GM19438 (cell line): ENCODE results near the gene C5orf22.
"Not testable (repeated sequence)": the region's sequence is repeated elsewhere in the genome, so short reads cannot be mapped to it uniquely, and the experiment has no call there.

Experiments used
- ATAC-seq: cut with Tn5 transposase; IDR thresholded peaks from one replicate; pipeline ENCODE4 v1.9.1; 2021; ENCODE audit warnings: low read depth; ENCODE audit not compliant: unreplicated experiment

Gene C5orf22

DNA sequence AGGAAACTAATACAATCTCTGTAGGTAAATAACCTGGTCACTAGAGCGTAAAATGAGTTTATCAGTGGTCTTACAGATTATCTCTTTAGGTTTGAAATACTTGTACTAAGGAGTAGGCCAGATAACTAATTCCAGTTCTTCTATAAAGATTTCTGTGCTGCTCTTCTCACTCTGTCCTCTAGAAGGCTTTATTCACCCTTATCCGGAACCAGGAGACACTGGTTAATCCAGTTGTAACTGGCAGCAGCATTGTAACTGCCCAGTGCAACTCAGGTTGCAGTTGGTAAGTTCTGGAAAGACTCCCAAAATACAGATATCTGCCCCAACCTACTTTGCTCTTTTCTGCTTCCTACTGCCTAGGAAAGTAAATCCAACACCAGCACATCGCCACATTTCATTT, 19.8 kb downstream of the C5orf22 start:
- no peak for ATAC-seq

DNA sequence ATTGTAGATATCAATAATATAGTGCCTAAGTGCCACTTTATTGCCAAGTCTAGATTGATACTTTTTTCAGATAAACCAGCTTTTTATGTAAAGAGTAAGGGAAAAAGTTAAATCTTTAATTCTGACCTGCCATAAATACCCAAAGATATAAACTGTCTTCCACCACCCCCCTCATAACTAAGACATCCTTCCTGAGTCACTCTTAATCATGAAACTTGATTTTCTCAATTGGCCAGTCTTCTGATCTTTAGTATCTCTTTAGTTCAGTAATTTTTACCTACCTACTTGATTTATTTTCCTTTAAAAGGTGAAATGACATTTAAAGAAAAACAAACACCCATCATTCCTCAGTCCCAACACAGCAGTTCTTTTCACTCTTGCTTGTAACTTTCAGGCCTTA, 21.8 kb downstream of the C5orf22 start:
- no peak for ATAC-seq

DNA sequence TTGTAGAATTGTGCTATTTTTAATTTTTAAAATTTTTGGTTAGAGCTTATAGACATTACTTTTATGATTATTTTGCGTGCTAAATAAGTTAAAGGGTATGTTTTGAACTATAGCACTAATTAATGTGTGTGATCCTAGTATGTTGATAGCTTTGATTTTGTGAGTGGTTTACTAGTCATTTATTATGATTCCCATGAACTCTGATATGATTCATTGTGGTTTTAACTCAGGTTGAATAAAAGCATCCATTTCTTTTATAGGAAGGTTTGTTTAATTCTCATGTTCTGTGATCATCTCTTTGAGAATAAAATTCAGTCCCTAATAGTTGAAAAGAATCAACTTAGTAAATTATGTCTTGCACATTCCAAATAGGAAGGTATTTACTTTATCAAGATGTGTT, 22.5 kb downstream of the C5orf22 start:
- no peak for ATAC-seq

DNA sequence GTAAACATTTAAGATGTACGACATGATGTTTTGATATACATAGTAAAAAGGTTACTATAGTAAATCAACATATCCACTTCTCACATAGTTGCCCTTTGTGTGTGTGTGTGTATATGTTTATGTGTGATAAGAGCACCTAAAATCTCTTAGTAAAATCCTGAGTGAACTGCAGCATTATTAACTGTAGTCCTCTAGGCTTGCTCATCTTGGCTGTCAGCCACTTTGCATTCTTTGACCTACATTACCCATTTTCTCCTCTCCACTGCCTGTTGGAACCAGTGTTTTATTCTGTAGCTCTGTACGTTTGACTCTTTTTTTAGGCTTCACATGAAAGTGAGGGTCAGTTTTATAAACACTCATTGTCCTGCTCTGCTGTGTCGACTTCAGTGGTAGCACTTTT, 24.4 kb downstream of the C5orf22 start:
- ATAC-seq = no peak

DNA sequence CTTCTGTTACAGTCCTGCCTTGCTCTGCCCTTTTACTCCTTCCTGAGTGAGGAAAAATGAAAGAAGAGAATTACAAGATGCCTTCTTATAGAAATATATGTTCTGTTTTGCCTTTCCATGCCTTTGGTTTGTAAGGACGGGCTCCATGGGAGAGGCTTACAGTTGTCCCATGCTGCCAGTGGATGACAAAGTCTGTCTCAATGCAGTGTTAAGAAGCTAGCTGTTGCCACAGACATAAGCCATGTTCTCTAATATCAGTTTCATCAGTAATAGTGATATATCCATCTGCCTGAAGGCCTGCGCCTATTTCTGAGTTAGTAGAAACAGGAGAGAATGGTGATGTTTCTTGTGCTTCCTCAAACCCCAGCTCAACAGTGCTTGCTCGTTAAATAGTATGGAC, 27.8 kb downstream of the C5orf22 start:
- no peak for ATAC-seq

DNA sequence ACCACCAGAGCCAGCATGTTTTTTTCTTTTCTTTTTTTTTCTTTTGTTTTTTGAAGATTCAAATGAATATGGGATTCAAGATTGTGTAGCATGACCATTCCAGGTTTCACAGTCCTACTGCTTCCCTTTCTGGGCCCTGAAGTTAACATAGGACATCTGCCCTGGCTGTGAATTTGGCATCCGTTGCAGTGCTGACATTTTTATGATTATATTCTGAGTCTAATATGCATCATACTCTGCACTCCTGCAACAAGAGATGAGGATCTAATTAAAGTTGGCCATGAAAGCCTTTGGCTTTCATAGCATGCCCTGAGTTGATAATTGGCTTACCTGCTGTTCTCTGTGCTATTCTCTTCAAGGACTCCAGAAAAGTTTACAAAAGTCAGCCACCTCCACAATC, 29.8 kb downstream of the C5orf22 start:
- ATAC-seq = no peak

DNA sequence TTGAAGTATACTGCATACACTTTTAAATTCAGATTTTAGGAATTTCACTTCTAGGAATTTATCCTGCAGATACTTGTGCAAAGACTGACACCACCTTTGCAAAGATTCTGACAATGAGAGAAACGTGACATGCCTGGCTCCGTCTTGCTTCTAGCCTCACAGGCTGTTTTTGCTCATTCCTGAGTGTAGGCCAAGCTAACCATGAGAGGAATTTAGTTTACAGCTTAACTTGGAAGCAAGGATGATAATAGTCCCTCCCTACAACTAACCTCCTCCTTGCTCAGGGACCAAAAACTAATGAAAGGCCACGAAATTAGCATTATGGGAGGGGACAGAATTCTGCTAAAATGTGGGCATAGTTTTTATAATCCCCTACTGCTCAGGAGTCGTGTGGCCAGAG, 31.1 kb downstream of the C5orf22 start:
- ATAC-seq = no peak

DNA sequence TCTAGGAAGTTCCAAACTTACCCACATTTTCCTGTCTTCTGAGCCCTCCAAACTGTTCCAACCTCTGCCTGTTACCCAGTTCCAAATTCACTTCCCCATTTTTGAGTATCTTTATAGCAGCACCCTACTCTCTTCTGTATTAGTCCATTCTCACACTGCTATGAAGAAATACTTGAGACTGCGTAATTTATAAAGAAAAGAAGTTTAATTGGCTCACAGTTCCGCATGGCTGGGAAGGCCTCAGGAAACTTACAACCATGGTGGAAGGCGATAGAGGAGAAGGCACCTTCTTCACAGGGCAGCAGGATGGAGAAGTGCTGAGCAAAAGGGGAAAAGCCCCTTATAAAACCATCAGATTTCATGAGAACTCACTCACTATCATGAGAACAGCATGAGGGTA, 34.3 kb downstream of the C5orf22 start:
- ATAC-seq = not testable (repeated sequence)

DNA sequence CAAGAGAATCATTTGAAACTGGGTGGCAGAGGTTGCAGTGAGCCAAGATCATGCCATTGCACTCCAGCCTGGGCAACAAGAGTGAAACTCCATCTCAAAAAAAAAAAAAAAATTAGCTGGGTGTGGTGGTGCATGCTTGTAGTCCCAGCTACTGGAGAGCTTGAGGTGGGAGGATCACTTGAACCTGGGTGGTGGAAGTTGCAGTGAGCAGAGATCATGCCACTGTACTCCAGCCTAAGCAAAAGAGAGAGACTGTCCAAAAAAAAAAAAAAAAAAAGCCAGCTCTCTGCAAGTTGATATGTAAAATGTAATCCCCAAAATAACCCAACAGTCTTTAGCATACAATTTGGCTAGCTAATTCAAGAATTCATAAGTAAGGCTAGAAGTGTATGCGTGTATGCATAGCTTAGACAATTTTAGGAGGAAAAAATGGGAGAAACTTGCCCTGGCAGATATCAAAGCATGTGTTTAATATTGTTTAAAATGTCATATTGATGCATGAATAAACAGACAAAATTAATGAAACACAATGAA, 36.3 kb downstream of the C5orf22 start:
- ATAC-seq = no peak

DNA sequence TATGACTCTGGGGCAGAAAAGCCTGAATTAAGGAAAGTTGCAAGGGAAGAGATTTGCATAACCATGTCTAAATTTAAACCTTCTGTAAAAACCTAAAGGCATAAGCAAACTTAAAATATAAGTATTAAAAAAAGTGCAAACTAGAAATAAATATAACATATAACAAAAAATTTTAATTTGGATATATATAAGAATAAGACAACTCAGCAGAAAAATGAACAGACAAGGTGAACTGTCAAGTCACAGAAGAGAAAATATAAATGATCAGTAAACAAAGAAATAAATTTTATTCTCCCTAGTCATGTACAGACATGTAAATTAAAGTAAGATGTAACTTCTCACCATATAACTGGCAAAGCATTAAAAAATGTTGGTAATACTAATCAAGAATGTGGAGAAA, 37.0 kb downstream of the C5orf22 start:
- ATAC-seq = no peak

DNA sequence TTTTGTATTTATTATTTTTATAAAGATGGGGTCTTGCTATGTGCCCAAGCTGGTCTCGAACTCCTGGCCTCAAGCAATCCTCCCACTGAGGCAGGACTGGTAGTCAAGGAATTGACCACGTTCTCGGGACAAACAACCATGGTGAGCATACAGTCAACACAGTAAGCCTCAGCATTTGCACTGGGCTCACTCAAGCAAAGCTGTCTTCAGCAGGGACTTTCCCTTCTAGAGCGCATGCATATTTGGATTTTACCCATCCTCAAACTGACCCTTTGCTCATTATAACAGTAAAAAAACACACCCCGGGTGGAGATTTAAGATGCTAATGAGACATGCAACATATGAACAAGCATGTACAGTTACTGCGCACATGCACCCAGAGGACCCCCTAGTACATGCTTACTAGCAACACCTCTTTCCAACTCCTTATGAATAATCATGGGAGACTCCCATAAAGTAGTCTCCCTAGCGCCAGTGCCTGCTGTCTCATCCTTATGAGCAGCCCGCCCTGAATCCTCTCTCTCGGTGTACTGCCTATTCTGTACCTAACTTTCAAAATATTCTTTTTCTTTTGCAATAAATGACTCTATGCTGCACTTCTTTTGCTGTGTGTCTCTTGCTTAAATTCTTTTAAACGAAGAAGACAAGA, 41.5 kb downstream of the C5orf22 start:
- ATAC-seq = no peak

DNA sequence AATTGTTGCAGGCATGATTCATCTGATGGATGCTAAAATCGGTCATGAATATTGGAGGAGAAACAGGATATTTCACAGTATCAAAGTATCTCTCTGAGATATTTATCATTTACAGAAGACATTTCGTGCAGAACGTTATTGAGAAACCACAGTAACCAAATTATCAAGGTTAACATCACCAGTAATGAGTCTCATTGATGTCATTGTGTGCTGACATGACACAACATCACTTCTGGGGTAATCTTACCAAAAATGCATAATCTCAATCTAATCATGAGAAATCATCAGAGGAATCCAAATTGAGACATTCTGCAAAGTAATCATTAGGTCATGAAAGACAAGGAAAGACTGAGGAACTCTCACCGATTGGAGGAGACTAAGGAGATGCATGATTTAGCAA, 42.7 kb downstream of the C5orf22 start:
- ATAC-seq = no peak

DNA sequence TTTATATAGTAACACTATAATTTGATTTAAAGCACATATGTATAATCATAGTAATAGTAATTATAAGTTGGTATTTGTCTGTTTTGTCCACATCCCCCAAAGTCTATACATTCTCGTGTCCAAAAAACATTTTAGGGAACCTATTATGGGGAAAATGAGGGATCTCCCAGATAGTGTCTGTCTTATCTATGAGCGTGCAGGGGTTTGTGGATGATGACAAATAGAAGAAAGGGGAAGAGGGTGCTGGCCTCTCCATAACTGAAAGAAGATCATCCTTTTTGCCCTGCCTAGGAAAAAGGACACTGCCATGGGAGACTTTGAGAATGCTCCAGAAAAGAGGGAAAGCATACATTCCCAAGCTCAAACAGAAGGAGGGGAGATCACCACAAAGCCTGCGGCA, 45.3 kb downstream of the C5orf22 start:
- no peak for ATAC-seq

DNA sequence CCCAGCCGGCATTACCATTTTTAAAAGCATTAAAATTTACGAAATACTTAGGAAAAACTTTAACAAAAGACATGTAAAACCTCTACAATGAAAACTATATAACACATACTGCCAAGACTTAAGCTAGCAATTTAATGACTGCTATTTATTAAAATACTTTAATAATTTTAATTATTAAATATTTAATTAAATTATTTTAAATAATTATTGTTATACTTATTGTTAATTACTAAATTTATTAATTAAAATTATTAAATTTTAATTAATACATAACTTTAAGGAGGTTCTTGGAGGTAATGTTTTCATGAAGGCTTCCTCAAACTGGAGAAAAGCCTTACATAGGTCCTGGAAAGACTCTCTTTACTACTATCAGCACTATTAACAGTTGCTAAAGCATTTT, 47.5 kb downstream of the C5orf22 start:
- no peak for ATAC-seq

DNA sequence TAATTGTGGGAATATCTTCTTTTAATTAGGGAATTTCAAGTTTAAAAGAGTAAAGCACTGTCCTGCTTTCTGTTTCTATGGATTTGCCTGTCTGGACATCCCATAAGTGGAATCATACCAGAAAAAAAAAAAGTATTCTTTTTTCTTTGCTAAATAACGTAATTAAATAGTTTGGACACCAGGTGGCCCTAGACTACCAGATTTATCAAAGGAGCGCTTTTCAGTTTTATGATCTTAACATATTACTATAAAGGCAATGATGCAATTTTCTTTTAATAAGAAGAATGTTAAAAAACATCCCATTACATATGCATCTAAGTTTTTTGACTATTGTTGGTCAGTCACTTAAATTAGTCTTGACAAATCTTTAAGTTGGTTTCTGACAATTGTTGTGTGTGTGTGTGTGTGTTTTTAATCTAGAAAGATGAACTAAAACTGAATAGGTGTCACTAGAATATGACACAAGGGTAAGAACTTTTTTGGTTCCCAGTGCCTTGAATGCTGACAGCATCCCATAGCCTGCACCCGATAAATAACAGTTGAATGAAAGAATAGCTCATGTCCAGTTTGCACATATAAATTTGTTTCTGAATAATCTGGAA, 49.5 kb downstream of the C5orf22 start:
- ATAC-seq = no peak

DNA sequence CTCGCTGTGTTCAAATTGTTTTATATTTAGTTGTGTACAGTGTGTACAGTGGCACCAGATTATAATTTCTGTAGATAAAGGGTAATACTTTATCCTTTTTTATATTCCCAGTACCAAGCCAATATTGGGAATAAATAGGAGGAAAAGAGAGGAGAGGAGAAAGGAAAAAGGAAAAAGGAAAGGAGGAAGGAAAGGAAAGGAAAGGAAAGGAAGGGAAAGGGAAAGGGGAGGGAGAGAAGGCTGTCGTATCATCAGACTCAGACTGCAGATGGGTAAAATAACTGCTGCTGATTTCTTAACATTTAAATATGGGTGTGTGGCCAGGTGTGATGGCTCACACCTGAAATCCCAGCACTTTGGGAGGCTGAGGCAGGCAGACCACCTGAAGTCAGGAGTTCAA, 51.0 kb downstream of the C5orf22 start:
- ATAC-seq = no peak

DNA sequence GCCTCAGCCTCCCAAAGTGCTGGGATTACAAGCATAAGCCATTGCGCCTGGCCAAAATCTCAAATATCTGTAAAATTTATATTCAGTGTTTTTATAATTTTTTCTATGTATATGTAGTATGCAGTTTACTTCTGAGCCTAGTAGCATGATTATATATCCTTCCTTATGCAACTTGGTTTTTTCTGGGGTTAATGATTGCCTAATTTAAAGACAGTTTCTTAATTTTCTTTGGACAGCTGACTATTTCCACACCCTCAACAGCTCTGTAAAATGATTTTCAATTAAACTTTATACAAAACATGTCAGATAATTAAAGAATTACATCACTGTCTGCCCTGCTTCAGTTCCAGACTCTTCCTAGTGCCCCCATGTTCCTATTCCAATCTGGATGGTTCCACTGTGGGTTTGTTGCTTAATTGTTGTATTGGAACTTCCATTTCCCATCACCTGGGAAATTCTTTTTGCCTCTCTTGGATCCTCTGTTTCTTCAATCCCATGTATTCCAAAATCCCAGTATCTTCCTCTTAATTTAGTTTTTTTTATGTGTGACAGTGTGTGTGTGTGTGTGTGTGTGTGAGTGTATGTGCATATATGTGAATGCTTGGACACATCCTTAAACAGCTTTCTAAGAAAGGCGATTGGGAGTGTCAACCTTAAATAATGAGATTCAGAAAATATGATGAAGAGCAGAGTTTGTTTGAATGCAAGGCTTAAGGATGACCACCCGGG, 53.2 kb downstream of the C5orf22 start:
- ATAC-seq = no peak

DNA sequence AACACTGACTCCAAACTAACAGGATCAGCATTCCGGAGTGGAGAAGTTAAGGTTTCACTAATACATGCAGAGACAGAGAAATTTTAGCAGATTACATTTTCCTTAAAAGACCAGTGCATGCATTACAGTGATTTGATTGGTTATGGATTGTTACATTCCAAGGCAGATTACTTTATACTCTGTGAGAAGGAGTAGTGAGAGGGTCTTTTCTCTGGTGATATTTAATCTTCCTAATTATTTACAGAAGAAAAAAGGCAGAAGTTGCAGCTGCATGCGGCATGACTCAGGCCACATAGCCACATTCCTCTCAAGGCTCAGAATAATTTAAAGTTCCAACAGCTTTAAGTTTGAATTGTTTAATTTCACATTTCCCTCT, 53.8 kb downstream of the C5orf22 start:
- ATAC-seq = no peak

DNA sequence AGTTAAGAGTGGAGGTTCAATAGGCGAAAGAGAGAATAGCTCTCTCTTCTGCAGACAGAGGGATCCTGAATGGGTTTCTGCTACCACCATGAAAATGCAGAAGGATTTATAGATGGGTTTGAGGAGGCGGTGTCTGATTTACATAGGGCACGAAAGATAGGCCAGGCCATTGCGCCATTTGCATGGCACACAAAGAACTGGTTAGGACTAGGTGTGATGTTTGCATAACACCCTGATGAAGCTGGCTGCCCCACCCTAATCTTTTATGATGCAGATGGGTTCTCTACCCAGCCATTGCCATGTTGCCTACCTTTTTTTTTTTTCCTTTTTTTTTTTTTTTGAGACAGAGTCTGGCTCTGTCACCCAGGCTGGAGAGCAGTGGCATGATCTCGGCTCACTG, 55.4 kb downstream of the C5orf22 start:
- no peak for ATAC-seq

DNA sequence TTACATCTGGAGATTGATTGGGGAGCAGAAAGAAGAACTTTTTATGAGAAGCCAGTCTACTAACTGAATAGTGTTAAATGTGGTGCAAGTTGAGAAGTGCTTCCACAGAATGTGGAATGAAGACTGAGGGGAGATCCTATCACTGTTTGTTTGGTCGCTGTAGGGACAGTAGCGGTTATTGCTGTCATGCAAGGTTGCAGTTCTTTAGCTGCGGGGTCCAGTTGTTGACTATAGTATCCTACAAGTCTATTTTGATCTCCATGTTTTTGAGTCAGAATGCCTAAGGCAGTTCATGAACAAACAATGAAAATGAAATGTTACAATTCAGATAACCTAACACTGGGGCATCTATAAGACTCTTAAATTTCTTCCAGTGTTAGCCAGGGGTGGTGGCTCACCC, 61.6 kb downstream of the C5orf22 start:
- ATAC-seq = no peak

DNA sequence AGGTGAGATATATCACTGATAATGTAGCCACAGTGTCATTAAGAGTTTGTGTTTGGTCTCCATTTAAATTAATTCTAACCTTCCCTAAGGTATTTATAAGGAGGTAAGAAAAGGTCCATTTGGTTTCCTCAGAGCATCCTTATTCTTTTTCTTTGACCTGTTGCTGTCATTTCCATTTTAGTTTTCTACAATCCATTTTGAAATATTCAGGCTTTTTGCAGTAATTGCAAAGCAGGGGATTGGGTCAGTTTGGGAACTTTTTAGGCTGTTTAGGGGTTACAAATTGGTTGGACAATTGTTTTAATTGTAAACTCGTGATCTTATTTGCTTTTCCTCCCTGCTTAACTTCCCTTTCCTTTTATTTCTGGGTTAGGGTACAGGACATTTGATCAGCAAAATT, 64.3 kb downstream of the C5orf22 start:
- ATAC-seq = no peak
